Loucy (cell line): ENCODE data around the gene DSG2.

Experiments used
- H2AFZ ChIP-seq: fragments of 200-600 bp; sonication (generic); 2 replicates; pipeline ENCODE4 v1.6.0; 2016; ENCODE audit warnings: antibody characterized with exemption, mild to moderate bottlenecking, low read length, moderate library complexity
- H3F3A ChIP-seq: fragments of 200-600 bp; 2 replicates; pipeline ENCODE4 v1.6.0; 2016; ENCODE audit warnings: antibody characterized with exemption, low read depth, mild to moderate bottlenecking
- H3K27me3 ChIP-seq: fragments of 200-600 bp; sonication (generic); 2 replicates; pipeline ENCODE4 v1.6.1; 2014; ENCODE audit warnings: low read length, mild to moderate bottlenecking; ENCODE audit not compliant: insufficient read depth, poor library complexity, severe bottlenecking
- H3K36me3 ChIP-seq: fragments of 200-600 bp; sonication (generic); 2 replicates; pipeline ENCODE4 v1.6.1; 2016; ENCODE audit warnings: low read length; ENCODE audit not compliant: insufficient read depth
- H3K4me1 ChIP-seq: fragments of 200-600 bp; sonication (generic); 2 replicates; pipeline ENCODE4 v1.5.1; 2014; ENCODE audit warnings: low read length, mild to moderate bottlenecking; ENCODE audit not compliant: insufficient read depth, poor library complexity, severe bottlenecking
- H3K4me2 ChIP-seq: fragments of 200-600 bp; sonication (generic); 2 replicates; pipeline ENCODE4 v1.6.0; 2014; ENCODE audit warnings: antibody characterized with exemption, low read length, low read depth, mild to moderate bottlenecking; ENCODE audit not compliant: poor library complexity, severe bottlenecking
- H3K4me3 ChIP-seq: fragments of 200-600 bp; sonication (generic); 2 replicates; pipeline ENCODE4 v1.5.1; 2014; ENCODE audit warnings: low read length, mild to moderate bottlenecking, mixed read lengths; ENCODE audit not compliant: poor library complexity, severe bottlenecking
- H3K79me2 ChIP-seq: fragments of 200-600 bp; sonication (generic); 2 replicates; pipeline ENCODE4 v1.6.1; 2014; ENCODE audit warnings: low read length; ENCODE audit not compliant: insufficient read depth
- H3K9ac ChIP-seq: fragments of 200-600 bp; sonication (generic); 2 replicates; pipeline ENCODE4 v1.6.0; 2014; ENCODE audit warnings: mild to moderate bottlenecking, low read depth, low read length, moderate library complexity; ENCODE audit not compliant: poor library complexity, severe bottlenecking
- H3K9me2 ChIP-seq: fragments of 200-600 bp; sonication (generic); replicated peaks from 2 replicates; pipeline ENCODE4 v1.6.1; 2016; ENCODE audit warnings: low read depth, low read length, mixed read lengths
- H3K9me3 ChIP-seq: fragments of 200-600 bp; sonication (generic); 2 replicates; pipeline ENCODE4 v1.6.1; 2014; ENCODE audit warnings: mild to moderate bottlenecking, antibody characterized with exemption, low read length, low read depth; ENCODE audit not compliant: insufficient read depth
- H4K20me1 ChIP-seq: fragments of 200-600 bp; sonication (generic); 2 replicates; pipeline ENCODE4 v1.6.0; 2014; ENCODE audit warnings: antibody characterized with exemption, low read length, mild to moderate bottlenecking; ENCODE audit not compliant: insufficient read depth, poor library complexity, severe bottlenecking
- EZH2phosphoT487 ChIP-seq: fragments of 200-600 bp; IDR thresholded peaks from 2 replicates; pipeline ENCODE4 v1.6.1; 2018; ENCODE audit warnings: antibody characterized with exemption, mild to moderate bottlenecking, moderate library complexity, borderline replicate concordance
- TF ChIP-seq, protein P1 (sequence below): fragments of 200-600 bp; sonication (generic); conservative IDR thresholded peaks from 2 replicates; pipeline ENCODE4 v1.5.1; 2014; ENCODE audit warnings: mild to moderate bottlenecking, antibody characterized with exemption, low read length

The DSG2 gene

DNA sequence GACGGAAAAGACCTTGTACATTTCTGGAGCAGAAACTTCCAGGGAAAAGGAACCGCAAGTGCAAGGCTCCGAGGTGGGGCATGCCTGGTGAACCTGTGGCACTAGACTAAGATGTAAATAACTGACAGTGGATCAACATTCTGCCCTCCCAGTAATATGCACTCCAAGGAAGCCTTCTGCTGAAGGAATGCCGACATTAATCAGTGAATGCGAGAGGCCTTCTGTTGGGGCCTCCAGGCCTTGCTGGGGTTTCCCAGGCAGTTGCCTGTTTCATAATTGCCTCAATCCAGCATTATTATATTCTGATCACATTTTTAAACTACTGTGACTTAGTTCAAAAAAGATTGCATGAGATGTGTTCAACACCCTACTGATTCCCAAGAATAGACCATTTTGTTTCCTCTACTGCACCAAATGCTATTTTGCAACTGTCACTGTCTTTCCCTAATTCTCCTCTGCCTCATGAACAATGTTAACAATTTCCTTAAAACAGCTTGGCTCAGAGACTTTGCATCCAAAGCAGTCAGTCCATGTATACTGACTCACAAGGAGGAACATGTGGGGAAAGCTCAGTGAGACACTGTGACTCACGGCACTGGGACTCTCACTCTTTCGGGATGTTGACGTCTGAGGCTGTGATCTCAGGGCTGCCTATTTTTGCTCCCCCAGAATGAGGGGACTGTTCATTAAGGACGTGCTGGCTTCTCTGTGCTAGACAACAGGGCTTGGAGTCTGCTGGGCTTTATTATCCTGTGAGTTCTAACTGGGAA lies 10.5 kb upstream of the DSG2 start:
- H3K9me3 ChIP-seq = no peaks in the 10 kb centered on the region
- no peak overlapping the region for H3K4me3 ChIP-seq
- TF ChIP-seq, protein P1, sequence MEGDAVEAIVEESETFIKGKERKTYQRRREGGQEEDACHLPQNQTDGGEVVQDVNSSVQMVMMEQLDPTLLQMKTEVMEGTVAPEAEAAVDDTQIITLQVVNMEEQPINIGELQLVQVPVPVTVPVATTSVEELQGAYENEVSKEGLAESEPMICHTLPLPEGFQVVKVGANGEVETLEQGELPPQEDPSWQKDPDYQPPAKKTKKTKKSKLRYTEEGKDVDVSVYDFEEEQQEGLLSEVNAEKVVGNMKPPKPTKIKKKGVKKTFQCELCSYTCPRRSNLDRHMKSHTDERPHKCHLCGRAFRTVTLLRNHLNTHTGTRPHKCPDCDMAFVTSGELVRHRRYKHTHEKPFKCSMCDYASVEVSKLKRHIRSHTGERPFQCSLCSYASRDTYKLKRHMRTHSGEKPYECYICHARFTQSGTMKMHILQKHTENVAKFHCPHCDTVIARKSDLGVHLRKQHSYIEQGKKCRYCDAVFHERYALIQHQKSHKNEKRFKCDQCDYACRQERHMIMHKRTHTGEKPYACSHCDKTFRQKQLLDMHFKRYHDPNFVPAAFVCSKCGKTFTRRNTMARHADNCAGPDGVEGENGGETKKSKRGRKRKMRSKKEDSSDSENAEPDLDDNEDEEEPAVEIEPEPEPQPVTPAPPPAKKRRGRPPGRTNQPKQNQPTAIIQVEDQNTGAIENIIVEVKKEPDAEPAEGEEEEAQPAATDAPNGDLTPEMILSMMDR = no peak
- TF ChIP-seq EZH2phosphoT487 = no peak
- no peaks in the 10 kb centered on the region for H4K20me1 ChIP-seq
- H3K9me2 ChIP-seq = no peaks in the 10 kb centered on the region
- no peaks in the 10 kb centered on the region for H3K27me3 ChIP-seq
- no peaks in the 10 kb centered on the region for H3K36me3 ChIP-seq
- H3K4me2 ChIP-seq = no peak overlapping the region
- no peak overlapping the region for H2AFZ ChIP-seq
- no peaks in the 10 kb centered on the region for H3K4me1 ChIP-seq
- no peaks in the 10 kb centered on the region for H3K79me2 ChIP-seq
- H3K9ac ChIP-seq = no peak overlapping the region
- H3F3A ChIP-seq = no peaks in the 10 kb centered on the region

DNA sequence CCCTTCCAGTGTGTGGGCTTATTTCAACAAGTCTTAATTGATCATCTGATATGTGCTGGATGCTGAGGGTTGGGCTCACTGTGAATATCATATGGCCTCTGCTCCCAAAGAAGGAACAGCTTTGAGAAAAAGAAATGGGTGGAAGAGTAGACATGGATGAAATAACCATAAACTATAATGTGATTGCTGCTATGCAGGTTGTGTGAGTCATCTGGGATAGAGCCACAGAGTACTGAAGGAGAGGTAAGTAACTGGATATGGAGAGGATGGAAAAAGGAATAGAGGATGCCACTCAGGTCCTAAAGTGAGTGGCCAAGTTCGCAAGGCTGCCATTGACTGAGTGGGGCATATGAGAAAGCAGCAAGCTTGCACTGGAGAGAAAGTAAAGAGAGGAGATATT lies 8.7 kb upstream of the DSG2 start:
- TF ChIP-seq, protein P1 = no peak
- TF ChIP-seq EZH2phosphoT487 = no peak
- H3K9ac ChIP-seq = no peak overlapping the region
- H3K4me3 ChIP-seq = no peak overlapping the region
- H2AFZ ChIP-seq = no peak overlapping the region
- H3K79me2 ChIP-seq = no peaks in the 10 kb centered on the region
- no peak overlapping the region for H3K4me2 ChIP-seq
- no peaks in the 10 kb centered on the region for H3K27me3 ChIP-seq
- no peaks in the 10 kb centered on the region for H4K20me1 ChIP-seq
- no peaks in the 10 kb centered on the region for H3F3A ChIP-seq
- no peaks in the 10 kb centered on the region for H3K4me1 ChIP-seq
- no peaks in the 10 kb centered on the region for H3K9me3 ChIP-seq
- no peaks in the 10 kb centered on the region for H3K36me3 ChIP-seq
- no peaks in the 10 kb centered on the region for H3K9me2 ChIP-seq

DNA sequence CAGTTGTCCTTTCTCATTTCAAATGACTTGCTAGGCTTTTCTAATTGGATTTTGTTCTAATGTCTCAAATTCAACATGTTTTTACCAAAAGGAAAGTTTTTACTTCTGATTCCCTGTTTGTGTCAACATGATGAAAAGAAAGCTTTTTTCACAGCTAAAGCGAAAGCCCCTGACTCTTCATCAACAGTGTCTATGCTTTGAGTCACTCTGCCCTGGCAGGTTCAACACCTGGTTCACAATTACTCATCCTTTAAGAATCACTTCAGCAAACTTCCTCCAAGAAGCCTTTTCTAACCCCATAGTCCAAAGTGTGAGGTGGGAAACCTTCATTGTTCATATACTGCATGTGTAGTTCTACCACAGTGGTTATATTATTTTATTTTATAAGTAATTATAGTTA lies 7.6 kb upstream of the DSG2 start:
- Histone ChIP-seq H3K9me2 (no peaks in the 10 kb centered on the region), H3K9ac (no peak overlapping the region), H4K20me1 (no peaks in the 10 kb centered on the region), H3K27me3 (no peaks in the 10 kb centered on the region), H3K36me3 (no peaks in the 10 kb centered on the region), H3K4me1 (no peaks in the 10 kb centered on the region), H3K4me3 (no peak overlapping the region), H3K79me2 (no peaks in the 10 kb centered on the region), H3K4me2 (no peak overlapping the region), H3K9me3 (no peaks in the 10 kb centered on the region), H2AFZ (no peak overlapping the region), H3F3A (no peaks in the 10 kb centered on the region)
- TF ChIP-seq EZH2phosphoT487 = no peak
- TF ChIP-seq, protein P1 = no peak
